ENCODE data around the gene ISX. TPM values are rescaled to one million over a fixed set of nuclear protein-coding genes. Genes with fewer than 3 reads are reported as not detected.

Gene ISX
- total RNA-seq, 1 experiment from 2014 or later = not detected

DNA sequence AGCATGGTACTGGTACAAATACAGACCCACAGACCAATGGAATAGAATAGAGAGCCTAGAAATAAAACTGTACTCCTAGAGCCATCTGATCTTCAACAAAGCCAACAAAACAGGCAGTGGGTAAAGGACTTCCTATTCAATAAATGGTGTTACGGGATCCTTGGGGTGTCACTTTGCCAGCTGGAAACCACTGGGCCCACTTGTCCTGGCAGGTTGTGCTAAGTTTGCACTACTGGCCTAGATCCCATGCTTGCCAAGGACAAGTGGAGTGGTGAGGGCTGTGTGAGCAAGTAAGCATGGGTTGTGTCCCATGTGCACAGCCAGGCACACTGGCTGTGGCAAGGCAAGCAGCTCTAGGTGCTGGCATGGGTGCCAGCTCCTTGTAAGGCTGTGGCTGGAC, 8.8 kb upstream of the ISX start:
- ChIA-PET CTCF (no interaction called here), POLR2A (no interaction called here)
- ATAC-seq (no peak), DNase-seq (ENCODE audit: low read depth, low spot score) (no peak)
- H3K9me3 ChIP-seq (ENCODE audit: control insufficient read depth, insufficient read depth, low read depth, low read length) = no peaks in the 10 kb centered on the region
- TF ChIP-seq, protein P1, sequence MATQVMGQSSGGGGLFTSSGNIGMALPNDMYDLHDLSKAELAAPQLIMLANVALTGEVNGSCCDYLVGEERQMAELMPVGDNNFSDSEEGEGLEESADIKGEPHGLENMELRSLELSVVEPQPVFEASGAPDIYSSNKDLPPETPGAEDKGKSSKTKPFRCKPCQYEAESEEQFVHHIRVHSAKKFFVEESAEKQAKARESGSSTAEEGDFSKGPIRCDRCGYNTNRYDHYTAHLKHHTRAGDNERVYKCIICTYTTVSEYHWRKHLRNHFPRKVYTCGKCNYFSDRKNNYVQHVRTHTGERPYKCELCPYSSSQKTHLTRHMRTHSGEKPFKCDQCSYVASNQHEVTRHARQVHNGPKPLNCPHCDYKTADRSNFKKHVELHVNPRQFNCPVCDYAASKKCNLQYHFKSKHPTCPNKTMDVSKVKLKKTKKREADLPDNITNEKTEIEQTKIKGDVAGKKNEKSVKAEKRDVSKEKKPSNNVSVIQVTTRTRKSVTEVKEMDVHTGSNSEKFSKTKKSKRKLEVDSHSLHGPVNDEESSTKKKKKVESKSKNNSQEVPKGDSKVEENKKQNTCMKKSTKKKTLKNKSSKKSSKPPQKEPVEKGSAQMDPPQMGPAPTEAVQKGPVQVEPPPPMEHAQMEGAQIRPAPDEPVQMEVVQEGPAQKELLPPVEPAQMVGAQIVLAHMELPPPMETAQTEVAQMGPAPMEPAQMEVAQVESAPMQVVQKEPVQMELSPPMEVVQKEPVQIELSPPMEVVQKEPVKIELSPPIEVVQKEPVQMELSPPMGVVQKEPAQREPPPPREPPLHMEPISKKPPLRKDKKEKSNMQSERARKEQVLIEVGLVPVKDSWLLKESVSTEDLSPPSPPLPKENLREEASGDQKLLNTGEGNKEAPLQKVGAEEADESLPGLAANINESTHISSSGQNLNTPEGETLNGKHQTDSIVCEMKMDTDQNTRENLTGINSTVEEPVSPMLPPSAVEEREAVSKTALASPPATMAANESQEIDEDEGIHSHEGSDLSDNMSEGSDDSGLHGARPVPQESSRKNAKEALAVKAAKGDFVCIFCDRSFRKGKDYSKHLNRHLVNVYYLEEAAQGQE (IDR thresholded peaks at IDR 0.05; ENCODE audit: insufficient read depth in 1 of 2, low read depth in 2 of 2, low read length in 1 of 2) = no peak
- TF ChIP-seq SIN3A (IDR thresholded peaks at IDR 0.05; ENCODE audit: borderline replicate concordance, insufficient read depth, low read depth, low read length) (no peak), TCF7L2 (IDR thresholded peaks at IDR 0.05; ENCODE audit: low read depth, low read length) (no peak), POLR2AphosphoS5 (IDR thresholded peaks at IDR 0.05; ENCODE audit: low read depth, low read length) (no peak)
- TF ChIP-seq, protein P2, sequence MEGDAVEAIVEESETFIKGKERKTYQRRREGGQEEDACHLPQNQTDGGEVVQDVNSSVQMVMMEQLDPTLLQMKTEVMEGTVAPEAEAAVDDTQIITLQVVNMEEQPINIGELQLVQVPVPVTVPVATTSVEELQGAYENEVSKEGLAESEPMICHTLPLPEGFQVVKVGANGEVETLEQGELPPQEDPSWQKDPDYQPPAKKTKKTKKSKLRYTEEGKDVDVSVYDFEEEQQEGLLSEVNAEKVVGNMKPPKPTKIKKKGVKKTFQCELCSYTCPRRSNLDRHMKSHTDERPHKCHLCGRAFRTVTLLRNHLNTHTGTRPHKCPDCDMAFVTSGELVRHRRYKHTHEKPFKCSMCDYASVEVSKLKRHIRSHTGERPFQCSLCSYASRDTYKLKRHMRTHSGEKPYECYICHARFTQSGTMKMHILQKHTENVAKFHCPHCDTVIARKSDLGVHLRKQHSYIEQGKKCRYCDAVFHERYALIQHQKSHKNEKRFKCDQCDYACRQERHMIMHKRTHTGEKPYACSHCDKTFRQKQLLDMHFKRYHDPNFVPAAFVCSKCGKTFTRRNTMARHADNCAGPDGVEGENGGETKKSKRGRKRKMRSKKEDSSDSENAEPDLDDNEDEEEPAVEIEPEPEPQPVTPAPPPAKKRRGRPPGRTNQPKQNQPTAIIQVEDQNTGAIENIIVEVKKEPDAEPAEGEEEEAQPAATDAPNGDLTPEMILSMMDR (IDR thresholded peaks at IDR 0.05) = no peak
- BruUV-seq (replicated peaks) = no TSS peak
- H3K4me1 ChIP-seq (ENCODE audit: control insufficient read depth, insufficient read depth, low read length) = no peaks in the 10 kb centered on the region
- H3K27me3 ChIP-seq (ENCODE audit: control insufficient read depth, insufficient read depth, low read length) = no peaks in the 10 kb centered on the region
- H3K27ac ChIP-seq (ENCODE audit: low read length) = no peak overlapping the region
- intact Hi-C loops (cut with micrococcal nuclease; ENCODE audit: unreplicated experiment) (loop anchor here (10.0 kb wide), 1 partner anchor 62 kb away; no protein-coding TSS in a partner anchor), in situ Hi-C loops (cut with HindIII; ENCODE audit: low pct_unique_long_range_greater_than_20kb, low sequenced_read_pairs) (no loop called here)
- H3K4me3 ChIP-seq (ENCODE audit: low read depth in 2 of 2, low read length in 2 of 2) = no peak overlapping the region
- no peaks in the 10 kb centered on the region for H3K36me3 ChIP-seq (ENCODE audit: control insufficient read depth, insufficient read depth, low read length)

DNA sequence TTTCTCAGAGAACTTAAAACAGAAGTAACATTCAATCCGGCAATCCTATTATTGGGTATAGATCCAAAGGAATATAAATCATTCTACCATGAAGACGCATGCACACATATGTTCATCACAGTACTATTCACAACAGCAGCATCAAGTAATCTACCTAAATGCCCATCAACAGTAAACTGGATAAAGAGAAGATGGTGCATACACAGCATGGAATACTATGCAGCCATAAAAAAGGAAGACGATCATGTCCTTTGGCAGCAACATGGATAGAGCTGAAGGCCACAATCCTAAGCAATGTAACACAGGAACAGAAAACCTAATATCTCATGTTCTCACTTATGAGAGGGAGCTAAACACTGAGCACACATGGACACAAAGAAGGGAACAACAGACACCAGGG, 6.3 kb upstream of the ISX start:
- Histone ChIP-seq H3K36me3 (ENCODE audit: control insufficient read depth, insufficient read depth, low read length) (no peaks in the 10 kb centered on the region), H3K27ac (ENCODE audit: low read length) (no peak overlapping the region), H3K27me3 (ENCODE audit: control insufficient read depth, insufficient read depth, low read length) (no peaks in the 10 kb centered on the region), H3K4me1 (ENCODE audit: control insufficient read depth, insufficient read depth, low read length) (no peaks in the 10 kb centered on the region), H3K9me3 (ENCODE audit: control insufficient read depth, insufficient read depth, low read depth, low read length) (no peaks in the 10 kb centered on the region), H3K4me3 (ENCODE audit: low read depth in 2 of 2, low read length in 2 of 2) (no peak overlapping the region)
- TF ChIP-seq SIN3A (IDR thresholded peaks at IDR 0.05; ENCODE audit: borderline replicate concordance, insufficient read depth, low read depth, low read length) = no peak
- TF ChIP-seq, protein P2 (IDR thresholded peaks at IDR 0.05) = no peak
- ChIA-PET POLR2A (no interaction called here), CTCF (no interaction called here)
- BruUV-seq (replicated peaks) = no TSS peak
- DNase-seq (ENCODE audit: low read depth, low spot score) = no peak
- intact Hi-C loops (cut with micrococcal nuclease; ENCODE audit: unreplicated experiment) (loop anchor here (10.0 kb wide), 1 partner anchor 65 kb away; no protein-coding TSS in a partner anchor), in situ Hi-C loops (cut with HindIII; ENCODE audit: low pct_unique_long_range_greater_than_20kb, low sequenced_read_pairs) (no loop called here)
- no peak for ATAC-seq
